K562 (cell line): Measurements from ENCODE around the gene HSPA6. TPM values are rescaled to one million over a fixed set of nuclear protein-coding genes. Genes with fewer than 3 reads are reported as not detected.
"Not testable (repeated sequence)": the region's sequence is repeated elsewhere in the genome, so short reads cannot be mapped to it uniquely, and the experiment has no call there.

Experiments used
- ADNP ChIP-seq: fragments of 200-800 bp; sonication (Bioruptor generic); IDR thresholded peaks from 2 replicates; pipeline ENCODE4 v1.6.1; 2016; ENCODE audit warnings: missing genetic modification characterization, missing compliant biosample characterization
- BCOR ChIP-seq: fragments of 450-650 bp; IDR thresholded peaks from 2 replicates; pipeline ENCODE4 v1.6.1; 2016
- DPF2 ChIP-seq: fragments of 450-650 bp; IDR thresholded peaks from 2 replicates; pipeline ENCODE4 v1.6.1; 2016
- GATAD2B ChIP-seq: fragments of 450-650 bp; IDR thresholded peaks from 2 replicates; pipeline ENCODE4 v1.6.1; 2017; ENCODE audit warnings: mild to moderate bottlenecking, borderline replicate concordance
- KDM5B ChIP-seq: fragments of 200-600 bp; sonication (generic); IDR thresholded peaks from 2 replicates; pipeline ENCODE4 v1.6.1; 2012; ENCODE audit warnings: low read depth, mild to moderate bottlenecking, moderate library complexity, low read length, control low read depth, inconsistent platforms; ENCODE audit not compliant: insufficient replicate concordance
- NBN ChIP-seq: fragments of 450-650 bp; IDR thresholded peaks from 2 replicates; pipeline ENCODE4 v1.6.1; 2016; ENCODE audit warnings: low read depth, mild to moderate bottlenecking
- PTRF ChIP-seq: fragments of 450-650 bp; IDR thresholded peaks from 2 replicates; pipeline ENCODE4 v1.6.1; 2016; ENCODE audit warnings: mild to moderate bottlenecking, missing genetic modification characterization, missing compliant biosample characterization
- SMARCE1 ChIP-seq: fragments of 450-650 bp; IDR thresholded peaks from 2 replicates; pipeline ENCODE4 v1.7.1; 2016; ENCODE audit warnings: mild to moderate bottlenecking
- ZNF766 ChIP-seq: fragments of 200-800 bp; sonication (Bioruptor generic); conservative IDR thresholded peaks from 2 replicates; pipeline ENCODE4 v1.6.1; 2016; ENCODE audit warnings: missing genetic modification characterization, missing compliant biosample characterization
- polyA plus RNA-seq, 8 experiments: library from polyadenylated mRNA; depleted of rRNA in 4 of 8; stranded (reverse) in 5 of 8; unstranded in 3 of 8; fragments of >200 nt; fragmentation: Nextera tagmentation in 2 of 8; fragmentation: Illumina TruSeq in 1 of 8; extraction: Ambion mirVana in 2 of 8; extraction: Trizol in 1 of 8; gene quantifications; 2 replicates each; pipeline versions ENCODE4 v1.2.1 to v1.2.3, GENCODE V29; 2011 to 2014; ENCODE audit warnings: inconsistent platforms in 1 of 8, missing spikeins in 1 of 8
- total RNA-seq, 7 experiments: library from RNA; depleted of rRNA in 6 of 7; stranded (reverse); fragments of >200 nt in 6 of 7; fragmentation: Illumina TruSeq in 2 of 7; extraction: Trizol in 2 of 7; gene quantifications; 2 replicates each; pipeline versions ENCODE4 v1.2.1 to v1.2.3, GENCODE V29; 2011 to 2021; ENCODE audit warnings: low replicate concordance in 1 of 7
- TF ChIP-seq, protein P1 (sequence below): sonication (generic); formaldehyde crosslinking; IDR thresholded peaks from 2 replicates; pipeline ENCODE4 v1.8.1; 2023; ENCODE audit warnings: mild to moderate bottlenecking, missing genetic modification reagents
- TF ChIP-seq, protein P2 (sequence below): sonication (generic); formaldehyde crosslinking; IDR thresholded peaks from 2 replicates; pipeline ENCODE4 v1.9.0; 2022; ENCODE audit warnings: mild to moderate bottlenecking, missing genetic modification reagents
- TF ChIP-seq, protein P3 (sequence below): sonication (generic); formaldehyde crosslinking; IDR thresholded peaks from 2 replicates; pipeline ENCODE4 v1.4.0; 2020; ENCODE audit warnings: mild to moderate bottlenecking, missing genetic modification reagents
- TF ChIP-seq, protein P4 (sequence below), 2 experiments: fragments of 450-650 bp in 1 of 2; sonication (generic) in 1 of 2; formaldehyde crosslinking in 1 of 2; IDR thresholded peaks; 2 replicates each; pipeline versions ENCODE4 v1.7.1 to v1.9.0; 2016 to 2022; ENCODE audit warnings: inconsistent platforms in 1 of 2, mild to moderate bottlenecking in 1 of 2, missing genetic modification reagents in 1 of 2

Gene HSPA6
- total and polyA plus RNA-seq, 9 of the 15 experiments (the other 6 are each of a cell fraction or from before 2014, with no cell fraction given) = 0.15 to 10.0 (median 2.4) TPM

DNA sequence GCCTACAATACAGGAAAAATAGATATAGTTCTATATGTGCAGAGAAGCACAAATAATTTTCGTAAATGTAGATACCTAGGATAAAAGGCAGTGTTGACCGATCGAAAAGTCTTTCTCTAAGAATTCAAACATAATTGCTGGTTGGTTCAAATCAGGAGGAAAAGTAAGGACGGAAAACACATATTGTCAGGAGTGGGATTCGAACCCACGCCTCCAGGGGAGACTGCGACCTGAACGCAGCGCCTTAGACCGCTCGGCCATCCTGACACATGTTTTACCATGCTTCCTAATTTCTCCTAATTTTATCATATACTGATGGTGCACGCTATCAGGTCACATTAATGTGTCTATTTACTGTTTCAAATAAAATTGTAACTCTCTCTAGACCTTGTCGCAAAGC is 5.8 kb downstream of the HSPA6 start (continued):
- TF ChIP-seq, protein P1, sequence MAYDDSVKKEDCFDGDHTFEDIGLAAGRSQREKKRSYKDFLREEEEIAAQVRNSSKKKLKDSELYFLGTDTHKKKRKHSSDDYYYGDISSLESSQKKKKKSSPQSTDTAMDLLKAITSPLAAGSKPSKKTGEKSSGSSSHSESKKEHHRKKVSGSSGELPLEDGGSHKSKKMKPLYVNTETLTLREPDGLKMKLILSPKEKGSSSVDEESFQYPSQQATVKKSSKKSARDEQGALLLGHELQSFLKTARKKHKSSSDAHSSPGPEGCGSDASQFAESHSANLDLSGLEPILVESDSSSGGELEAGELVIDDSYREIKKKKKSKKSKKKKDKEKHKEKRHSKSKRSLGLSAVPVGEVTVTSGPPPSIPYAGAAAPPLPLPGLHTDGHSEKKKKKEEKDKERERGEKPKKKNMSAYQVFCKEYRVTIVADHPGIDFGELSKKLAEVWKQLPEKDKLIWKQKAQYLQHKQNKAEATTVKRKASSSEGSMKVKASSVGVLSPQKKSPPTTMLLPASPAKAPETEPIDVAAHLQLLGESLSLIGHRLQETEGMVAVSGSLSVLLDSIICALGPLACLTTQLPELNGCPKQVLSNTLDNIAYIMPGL = 0 out of 2 replicates have a peak, but pooled peaks have one; percentile 73
- 0 out of 2 replicates have a peak, but pooled peaks have one; percentile 22 for TF ChIP-seq ZNF766
- TF ChIP-seq KDM5B = peak; percentile 51
- TF ChIP-seq PTRF (tag) = 0 out of 2 replicates have a peak, but pooled peaks have one; percentile 36
- peak; percentile 22; the same call in 1 of the 2 replicates for TF ChIP-seq GATAD2B
- 0 out of 2 replicates have a peak, but pooled peaks have one; percentile 20 for TF ChIP-seq SMARCE1
- TF ChIP-seq ADNP = peak; percentile 83
- TF ChIP-seq NBN = 0 out of 2 replicates have a peak, but pooled peaks have one; percentile 39
- TF ChIP-seq, protein P2, sequence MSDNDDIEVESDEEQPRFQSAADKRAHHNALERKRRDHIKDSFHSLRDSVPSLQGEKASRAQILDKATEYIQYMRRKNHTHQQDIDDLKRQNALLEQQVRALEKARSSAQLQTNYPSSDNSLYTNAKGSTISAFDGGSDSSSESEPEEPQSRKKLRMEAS (CRISPR knock-in tag) = peak; percentile 50
- TF ChIP-seq, protein P3, sequence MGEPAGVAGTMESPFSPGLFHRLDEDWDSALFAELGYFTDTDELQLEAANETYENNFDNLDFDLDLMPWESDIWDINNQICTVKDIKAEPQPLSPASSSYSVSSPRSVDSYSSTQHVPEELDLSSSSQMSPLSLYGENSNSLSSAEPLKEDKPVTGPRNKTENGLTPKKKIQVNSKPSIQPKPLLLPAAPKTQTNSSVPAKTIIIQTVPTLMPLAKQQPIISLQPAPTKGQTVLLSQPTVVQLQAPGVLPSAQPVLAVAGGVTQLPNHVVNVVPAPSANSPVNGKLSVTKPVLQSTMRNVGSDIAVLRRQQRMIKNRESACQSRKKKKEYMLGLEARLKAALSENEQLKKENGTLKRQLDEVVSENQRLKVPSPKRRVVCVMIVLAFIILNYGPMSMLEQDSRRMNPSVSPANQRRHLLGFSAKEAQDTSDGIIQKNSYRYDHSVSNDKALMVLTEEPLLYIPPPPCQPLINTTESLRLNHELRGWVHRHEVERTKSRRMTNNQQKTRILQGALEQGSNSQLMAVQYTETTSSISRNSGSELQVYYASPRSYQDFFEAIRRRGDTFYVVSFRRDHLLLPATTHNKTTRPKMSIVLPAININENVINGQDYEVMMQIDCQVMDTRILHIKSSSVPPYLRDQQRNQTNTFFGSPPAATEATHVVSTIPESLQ (CRISPR knock-in tag) = 0 out of 2 replicates have a peak, but pooled peaks have one; percentile 46
- TF ChIP-seq DPF2 = peak; percentile 40
- TF ChIP-seq, protein P4, sequence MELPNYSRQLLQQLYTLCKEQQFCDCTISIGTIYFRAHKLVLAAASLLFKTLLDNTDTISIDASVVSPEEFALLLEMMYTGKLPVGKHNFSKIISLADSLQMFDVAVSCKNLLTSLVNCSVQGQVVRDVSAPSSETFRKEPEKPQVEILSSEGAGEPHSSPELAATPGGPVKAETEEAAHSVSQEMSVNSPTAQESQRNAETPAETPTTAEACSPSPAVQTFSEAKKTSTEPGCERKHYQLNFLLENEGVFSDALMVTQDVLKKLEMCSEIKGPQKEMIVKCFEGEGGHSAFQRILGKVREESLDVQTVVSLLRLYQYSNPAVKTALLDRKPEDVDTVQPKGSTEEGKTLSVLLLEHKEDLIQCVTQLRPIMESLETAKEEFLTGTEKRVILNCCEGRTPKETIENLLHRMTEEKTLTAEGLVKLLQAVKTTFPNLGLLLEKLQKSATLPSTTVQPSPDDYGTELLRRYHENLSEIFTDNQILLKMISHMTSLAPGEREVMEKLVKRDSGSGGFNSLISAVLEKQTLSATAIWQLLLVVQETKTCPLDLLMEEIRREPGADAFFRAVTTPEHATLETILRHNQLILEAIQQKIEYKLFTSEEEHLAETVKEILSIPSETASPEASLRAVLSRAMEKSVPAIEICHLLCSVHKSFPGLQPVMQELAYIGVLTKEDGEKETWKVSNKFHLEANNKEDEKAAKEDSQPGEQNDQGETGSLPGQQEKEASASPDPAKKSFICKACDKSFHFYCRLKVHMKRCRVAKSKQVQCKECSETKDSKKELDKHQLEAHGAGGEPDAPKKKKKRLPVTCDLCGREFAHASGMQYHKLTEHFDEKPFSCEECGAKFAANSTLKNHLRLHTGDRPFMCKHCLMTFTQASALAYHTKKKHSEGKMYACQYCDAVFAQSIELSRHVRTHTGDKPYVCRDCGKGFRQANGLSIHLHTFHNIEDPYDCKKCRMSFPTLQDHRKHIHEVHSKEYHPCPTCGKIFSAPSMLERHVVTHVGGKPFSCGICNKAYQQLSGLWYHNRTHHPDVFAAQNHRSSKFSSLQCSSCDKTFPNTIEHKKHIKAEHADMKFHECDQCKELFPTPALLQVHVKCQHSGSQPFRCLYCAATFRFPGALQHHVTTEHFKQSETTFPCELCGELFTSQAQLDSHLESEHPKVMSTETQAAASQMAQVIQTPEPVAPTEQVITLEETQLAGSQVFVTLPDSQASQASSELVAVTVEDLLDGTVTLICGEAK (IDR thresholded peaks at IDR 0.05) = peak; percentile 73
- TF ChIP-seq, protein P4 (CRISPR knock-in tag; IDR thresholded peaks at IDR 0.05) = not testable (repeated sequence)
- TF ChIP-seq BCOR = peak; percentile 57; the same call in 1 of the 2 replicates
